OCI-LY3 (cell line): ENCODE data around the gene CYP2J2.

Source experiments
- EZH2phosphoT487 ChIP-seq: fragments of 200-600 bp; shearing (Covaris generic); IDR thresholded peaks from 2 replicates; pipeline ENCODE4 v1.6.1; 2018; ENCODE audit warnings: antibody characterized with exemption, mixed run types, low read depth
- TF ChIP-seq, protein P1 (sequence below): fragments of 200-600, 300-600 bp; sonication (generic); IDR thresholded peaks from 2 replicates; pipeline ENCODE4 v1.5.1; 2014; ENCODE audit warnings: antibody characterized with exemption, low read length, low read depth

DNA sequence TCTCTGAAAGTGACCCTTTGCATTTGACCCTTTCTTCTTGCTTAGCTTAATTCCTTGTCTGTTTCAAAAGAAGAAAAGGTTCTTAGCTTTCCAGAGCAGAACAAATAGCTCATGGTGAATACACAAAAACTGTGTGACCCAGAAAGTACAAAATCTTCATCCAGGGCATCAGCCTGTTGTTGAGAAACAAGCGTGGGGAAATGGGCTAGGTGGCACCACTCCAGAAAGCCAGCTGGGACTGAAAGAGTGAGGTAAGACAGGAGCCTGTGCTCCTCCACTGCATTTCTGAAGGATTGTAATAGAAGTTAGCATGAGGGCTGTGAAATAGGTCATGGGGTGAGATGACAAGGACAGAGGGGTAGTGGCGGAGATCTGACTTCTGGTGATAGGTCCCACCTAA lies 45.8 kb downstream of the CYP2J2 start:
- TF ChIP-seq, protein P1, sequence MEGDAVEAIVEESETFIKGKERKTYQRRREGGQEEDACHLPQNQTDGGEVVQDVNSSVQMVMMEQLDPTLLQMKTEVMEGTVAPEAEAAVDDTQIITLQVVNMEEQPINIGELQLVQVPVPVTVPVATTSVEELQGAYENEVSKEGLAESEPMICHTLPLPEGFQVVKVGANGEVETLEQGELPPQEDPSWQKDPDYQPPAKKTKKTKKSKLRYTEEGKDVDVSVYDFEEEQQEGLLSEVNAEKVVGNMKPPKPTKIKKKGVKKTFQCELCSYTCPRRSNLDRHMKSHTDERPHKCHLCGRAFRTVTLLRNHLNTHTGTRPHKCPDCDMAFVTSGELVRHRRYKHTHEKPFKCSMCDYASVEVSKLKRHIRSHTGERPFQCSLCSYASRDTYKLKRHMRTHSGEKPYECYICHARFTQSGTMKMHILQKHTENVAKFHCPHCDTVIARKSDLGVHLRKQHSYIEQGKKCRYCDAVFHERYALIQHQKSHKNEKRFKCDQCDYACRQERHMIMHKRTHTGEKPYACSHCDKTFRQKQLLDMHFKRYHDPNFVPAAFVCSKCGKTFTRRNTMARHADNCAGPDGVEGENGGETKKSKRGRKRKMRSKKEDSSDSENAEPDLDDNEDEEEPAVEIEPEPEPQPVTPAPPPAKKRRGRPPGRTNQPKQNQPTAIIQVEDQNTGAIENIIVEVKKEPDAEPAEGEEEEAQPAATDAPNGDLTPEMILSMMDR = no peak
- no peak for TF ChIP-seq EZH2phosphoT487
